DOHH2 (cell line): ENCODE results near the gene ATL3.

Experiments
- H3F3A ChIP-seq: fragments of 200-600 bp; sonication (generic), shearing (Covaris generic); 2 replicates; pipeline ENCODE4 v1.6.0; 2016; ENCODE audit warnings: antibody characterized with exemption, mild to moderate bottlenecking; ENCODE audit not compliant: control insufficient read depth, insufficient read depth
- H3K27ac ChIP-seq: fragments of 200-600 bp; sonication (generic); 2 replicates; pipeline ENCODE4 v1.5.1; 2014; ENCODE audit warnings: low read depth, mild to moderate bottlenecking, low read length, moderate library complexity
- H3K27me3 ChIP-seq: fragments of 200-600 bp; sonication (generic); 2 replicates; pipeline ENCODE4 v1.6.1; 2014; ENCODE audit warnings: mild to moderate bottlenecking, low read length, mixed read lengths; ENCODE audit not compliant: control insufficient read depth
- H3K36me3 ChIP-seq: fragments of 200-600 bp; sonication (generic); 2 replicates; pipeline ENCODE4 v1.6.1; 2014; ENCODE audit warnings: mild to moderate bottlenecking, low read length, moderate library complexity, mixed read lengths; ENCODE audit not compliant: control insufficient read depth
- H3K4me1 ChIP-seq: fragments of 200-600 bp; sonication (generic); 2 replicates; pipeline ENCODE4 v1.6.1; 2014; ENCODE audit warnings: mild to moderate bottlenecking, low read length, mixed read lengths; ENCODE audit not compliant: control insufficient read depth
- H3K4me2 ChIP-seq: fragments of 200-600 bp; sonication (generic); 2 replicates; pipeline ENCODE4 v1.6.0; 2014; ENCODE audit warnings: mild to moderate bottlenecking, low read length, moderate library complexity
- H3K4me3 ChIP-seq: fragments of 200-600 bp; sonication (generic); 2 replicates; pipeline ENCODE4 v1.5.1; 2014; ENCODE audit warnings: mild to moderate bottlenecking, low read length, mixed read lengths
- H3K79me2 ChIP-seq: fragments of 200-600 bp; sonication (generic); 2 replicates; pipeline ENCODE4 v1.6.1; 2014; ENCODE audit warnings: mild to moderate bottlenecking, low read length, mixed read lengths; ENCODE audit not compliant: control insufficient read depth
- H3K9me2 ChIP-seq: fragments of 200-600 bp; sonication (generic); replicated peaks from 2 replicates; pipeline ENCODE4 v1.6.1; 2014; ENCODE audit warnings: mild to moderate bottlenecking, low read length, mixed read lengths; ENCODE audit not compliant: control insufficient read depth
- H3K9me3 ChIP-seq: fragments of 200-600 bp; sonication (generic); 2 replicates; pipeline ENCODE4 v1.6.1; 2014; ENCODE audit warnings: antibody characterized with exemption, low read length, mixed read lengths; ENCODE audit not compliant: control insufficient read depth, insufficient read depth
- H4K20me1 ChIP-seq: fragments of 200-600 bp; sonication (generic); 2 replicates; pipeline ENCODE4 v1.6.0; 2014; ENCODE audit warnings: low read depth, mild to moderate bottlenecking, antibody characterized with exemption, low read length, moderate library complexity; ENCODE audit not compliant: control insufficient read depth, insufficient read depth
- EZH2phosphoT487 ChIP-seq: fragments of 200-600 bp; sonication (generic); IDR thresholded peaks from 2 replicates; pipeline ENCODE4 v1.6.1; 2017; ENCODE audit warnings: borderline replicate concordance, mild to moderate bottlenecking, antibody characterized with exemption, low read length, moderate library complexity, mixed read lengths
- TF ChIP-seq, protein P1 (sequence below): fragments of 200-600 bp; sonication (generic); IDR thresholded peaks from one replicate; pipeline ENCODE4 v1.5.1; 2014; ENCODE audit warnings: antibody characterized with exemption, mild to moderate bottlenecking, low read depth, low read length; ENCODE audit not compliant: poor library complexity, severe bottlenecking

The ATL3 gene

DNA sequence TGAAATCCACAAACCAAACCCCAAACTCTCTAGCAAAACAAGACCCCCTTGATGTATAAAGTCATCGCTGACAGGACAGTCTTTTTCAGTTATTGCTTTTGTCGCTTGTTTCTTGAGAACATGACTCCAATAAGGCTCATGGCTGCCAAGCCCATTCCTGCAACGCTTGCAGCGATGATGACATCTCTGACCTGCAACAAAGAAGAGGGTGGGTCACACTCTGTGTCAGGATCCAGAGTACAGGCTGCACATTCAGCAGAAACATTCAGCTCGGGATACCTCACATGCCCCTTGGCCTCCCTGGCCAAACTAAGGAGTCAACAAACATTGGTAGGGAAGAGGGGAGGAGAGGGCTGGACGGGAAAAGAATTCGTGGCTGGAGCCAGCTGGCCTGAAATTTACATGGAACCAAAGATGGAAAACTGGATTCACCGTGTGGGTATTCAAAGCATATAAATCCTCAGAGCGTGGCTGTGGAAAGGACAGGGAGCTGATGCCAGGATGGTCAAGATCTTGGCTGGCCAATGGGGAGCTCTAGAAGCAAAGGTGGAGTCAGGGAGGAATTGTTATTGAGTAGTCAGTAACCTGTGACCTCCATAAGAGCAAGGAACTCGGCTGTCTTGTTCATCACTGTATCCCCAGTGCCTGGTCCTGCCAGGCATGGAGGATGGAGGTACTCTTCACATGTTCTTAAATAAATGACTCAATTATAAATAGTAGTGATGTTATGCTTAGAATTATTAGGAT is 96.1 kb downstream of the ATL3 start:
- peak overlapping the region; percentile 40 for H3K4me2 ChIP-seq
- peak overlapping the region; percentile 26 for H3K4me3 ChIP-seq
- H3K27me3 ChIP-seq, result no peaks in the 10 kb centered on the region
- peaks cover 14% of the 10 kb centered on the region for H3F3A ChIP-seq
- no peaks in the 10 kb centered on the region for H4K20me1 ChIP-seq
- no peaks in the 10 kb centered on the region for H3K79me2 ChIP-seq
- peaks cover 35% of the 10 kb centered on the region for H3K4me1 ChIP-seq
- peaks cover 4% of the 10 kb centered on the region; the same call in 1 of the 2 replicates for H3K9me3 ChIP-seq
- no peaks in the 10 kb centered on the region for H3K36me3 ChIP-seq
- no peaks in the 10 kb centered on the region for H3K9me2 ChIP-seq
- no peak overlapping the region for H3K27ac ChIP-seq
- no peak for TF ChIP-seq EZH2phosphoT487
- TF ChIP-seq, protein P1, sequence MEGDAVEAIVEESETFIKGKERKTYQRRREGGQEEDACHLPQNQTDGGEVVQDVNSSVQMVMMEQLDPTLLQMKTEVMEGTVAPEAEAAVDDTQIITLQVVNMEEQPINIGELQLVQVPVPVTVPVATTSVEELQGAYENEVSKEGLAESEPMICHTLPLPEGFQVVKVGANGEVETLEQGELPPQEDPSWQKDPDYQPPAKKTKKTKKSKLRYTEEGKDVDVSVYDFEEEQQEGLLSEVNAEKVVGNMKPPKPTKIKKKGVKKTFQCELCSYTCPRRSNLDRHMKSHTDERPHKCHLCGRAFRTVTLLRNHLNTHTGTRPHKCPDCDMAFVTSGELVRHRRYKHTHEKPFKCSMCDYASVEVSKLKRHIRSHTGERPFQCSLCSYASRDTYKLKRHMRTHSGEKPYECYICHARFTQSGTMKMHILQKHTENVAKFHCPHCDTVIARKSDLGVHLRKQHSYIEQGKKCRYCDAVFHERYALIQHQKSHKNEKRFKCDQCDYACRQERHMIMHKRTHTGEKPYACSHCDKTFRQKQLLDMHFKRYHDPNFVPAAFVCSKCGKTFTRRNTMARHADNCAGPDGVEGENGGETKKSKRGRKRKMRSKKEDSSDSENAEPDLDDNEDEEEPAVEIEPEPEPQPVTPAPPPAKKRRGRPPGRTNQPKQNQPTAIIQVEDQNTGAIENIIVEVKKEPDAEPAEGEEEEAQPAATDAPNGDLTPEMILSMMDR, result no peak
